HL-60 (cell line): ENCODE measurements around the gene TMPRSS11F.

Source experiments
- CTCF ChIP-seq: IDR thresholded peaks from one replicate; pipeline ENCODE4 v1.5.1; 2011; ENCODE audit warnings: low read length, control low read depth, inconsistent platforms; ENCODE audit not compliant: insufficient read depth
- POLR2AphosphoS5 ChIP-seq: IDR thresholded peaks from 2 replicates; pipeline ENCODE4 v1.6.1; 2012; ENCODE audit warnings: low read depth
- SPI1 ChIP-seq: IDR thresholded peaks from 2 replicates; pipeline ENCODE4 v1.6.1; 2012; ENCODE audit warnings: low read depth, mild to moderate bottlenecking, borderline replicate concordance
- TF ChIP-seq, protein P1 (sequence below): IDR thresholded peaks from 2 replicates; pipeline ENCODE4 v1.6.1; 2012; ENCODE audit warnings: low read depth; ENCODE audit not compliant: insufficient replicate concordance

DNA sequence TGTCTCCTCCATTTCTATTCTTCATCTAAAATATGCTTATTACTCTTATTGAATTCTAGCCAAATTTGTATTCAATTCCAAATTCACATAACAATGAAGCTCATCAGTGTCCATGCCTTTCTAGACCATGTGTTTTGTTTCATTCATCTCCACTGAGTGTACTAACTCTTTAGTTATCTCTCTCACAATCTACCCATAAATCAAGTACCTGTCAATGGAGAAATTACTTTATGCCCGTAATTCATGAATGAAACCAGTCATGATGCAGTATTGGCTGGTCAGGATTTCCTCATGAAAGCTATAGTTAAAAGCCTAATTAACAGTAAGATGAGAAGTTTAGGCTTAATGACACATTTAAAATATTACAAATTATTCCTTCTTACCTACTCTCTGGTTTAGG is 12.2 kb upstream of the TMPRSS11F start:
- TF ChIP-seq SPI1 = no peak
- no peak for TF ChIP-seq CTCF
- no peak for TF ChIP-seq POLR2AphosphoS5
- TF ChIP-seq, protein P1, sequence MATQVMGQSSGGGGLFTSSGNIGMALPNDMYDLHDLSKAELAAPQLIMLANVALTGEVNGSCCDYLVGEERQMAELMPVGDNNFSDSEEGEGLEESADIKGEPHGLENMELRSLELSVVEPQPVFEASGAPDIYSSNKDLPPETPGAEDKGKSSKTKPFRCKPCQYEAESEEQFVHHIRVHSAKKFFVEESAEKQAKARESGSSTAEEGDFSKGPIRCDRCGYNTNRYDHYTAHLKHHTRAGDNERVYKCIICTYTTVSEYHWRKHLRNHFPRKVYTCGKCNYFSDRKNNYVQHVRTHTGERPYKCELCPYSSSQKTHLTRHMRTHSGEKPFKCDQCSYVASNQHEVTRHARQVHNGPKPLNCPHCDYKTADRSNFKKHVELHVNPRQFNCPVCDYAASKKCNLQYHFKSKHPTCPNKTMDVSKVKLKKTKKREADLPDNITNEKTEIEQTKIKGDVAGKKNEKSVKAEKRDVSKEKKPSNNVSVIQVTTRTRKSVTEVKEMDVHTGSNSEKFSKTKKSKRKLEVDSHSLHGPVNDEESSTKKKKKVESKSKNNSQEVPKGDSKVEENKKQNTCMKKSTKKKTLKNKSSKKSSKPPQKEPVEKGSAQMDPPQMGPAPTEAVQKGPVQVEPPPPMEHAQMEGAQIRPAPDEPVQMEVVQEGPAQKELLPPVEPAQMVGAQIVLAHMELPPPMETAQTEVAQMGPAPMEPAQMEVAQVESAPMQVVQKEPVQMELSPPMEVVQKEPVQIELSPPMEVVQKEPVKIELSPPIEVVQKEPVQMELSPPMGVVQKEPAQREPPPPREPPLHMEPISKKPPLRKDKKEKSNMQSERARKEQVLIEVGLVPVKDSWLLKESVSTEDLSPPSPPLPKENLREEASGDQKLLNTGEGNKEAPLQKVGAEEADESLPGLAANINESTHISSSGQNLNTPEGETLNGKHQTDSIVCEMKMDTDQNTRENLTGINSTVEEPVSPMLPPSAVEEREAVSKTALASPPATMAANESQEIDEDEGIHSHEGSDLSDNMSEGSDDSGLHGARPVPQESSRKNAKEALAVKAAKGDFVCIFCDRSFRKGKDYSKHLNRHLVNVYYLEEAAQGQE = no peak
